Measurements from ENCODE around the gene RPL15. TPM values are rescaled to one million over a fixed set of nuclear protein-coding genes. Genes with fewer than 3 reads are reported as not detected.

The RPL15 gene
- polyA plus RNA-seq, 2 of the 4 experiments (the other 2 are of a cell fraction), result 2,178 to 2,933 TPM

DNA sequence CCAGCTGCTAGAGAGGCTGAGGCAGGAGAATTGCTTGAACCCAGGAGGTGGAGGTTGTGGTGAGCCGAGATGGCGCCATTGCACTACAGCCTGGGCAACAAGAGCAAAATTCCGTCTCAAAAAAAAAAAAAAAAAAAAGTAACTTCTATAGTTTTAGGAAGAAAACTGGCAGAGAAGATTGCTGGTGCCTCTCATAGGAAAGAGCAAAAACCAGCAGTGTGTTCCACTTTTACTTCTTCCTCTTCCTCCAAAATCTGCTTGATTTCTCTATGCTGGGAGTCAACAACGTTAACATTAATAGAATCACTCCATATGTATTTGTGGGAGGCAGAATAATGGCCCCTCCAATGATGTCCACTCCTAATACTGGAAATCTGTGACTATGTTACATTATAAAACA is 15.6 kb downstream of the RPL15 start:
- H3K27ac ChIP-seq, result no peak overlapping the region
- H3K4me1 ChIP-seq, result peaks cover 15% of the 10 kb centered on the region
- no peak for ATAC-seq
- 81% methylated on average over 4 of the region's 4 CpGs for WGBS (ENCODE audit: missing lambda C conversion rate)
- no peaks in the 10 kb centered on the region for H3K9me3 ChIP-seq
- DNase-seq (ENCODE audit: low read depth in 1 of 2, low spot score in 1 of 2), result no peak
- no peak overlapping the region for H3K4me3 ChIP-seq
- no peak for FAIRE-seq
- ChIA-PET CTCF (no interaction called here), POLR2A (no interaction called here)
- H3K4me2 ChIP-seq, result no peak overlapping the region
- TF ChIP-seq HOXB5 (CRISPR knock-in tag; IDR thresholded peaks at IDR 0.05) (no peak), NR3C1 (IDR thresholded peaks at IDR 0.05) (no peak), RFX5 (IDR thresholded peaks at IDR 0.05) (no peak)

DNA sequence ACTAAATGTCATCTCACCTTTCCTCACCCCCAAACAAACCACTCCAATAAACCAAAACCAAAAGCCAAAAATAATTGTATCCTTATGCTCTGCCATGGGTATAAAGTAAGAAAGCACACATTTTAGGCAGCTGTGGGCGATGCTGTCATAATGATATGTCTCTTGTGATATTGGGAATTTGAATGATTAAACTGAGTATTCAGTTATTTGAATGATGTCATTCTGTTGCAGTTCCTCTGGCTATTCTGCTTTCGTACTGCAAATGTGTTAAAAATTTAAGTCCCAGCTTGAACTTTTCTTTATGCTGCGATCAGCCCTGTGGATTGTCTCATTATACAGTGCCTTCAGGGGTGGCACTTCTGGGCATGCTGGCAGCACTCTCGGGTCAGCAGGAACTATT is 17.3 kb downstream of the RPL15 start:
- Histone ChIP-seq H3K27ac (no peak overlapping the region), H3K9me3 (no peaks in the 10 kb centered on the region), H3K4me1 (no peaks in the 10 kb centered on the region), H3K4me3 (no peak overlapping the region), H3K4me2 (no peak overlapping the region)
- FAIRE-seq, result no peak
- 55% methylated on average over 4 of the region's 4 CpGs for WGBS (ENCODE audit: missing lambda C conversion rate)
- TF ChIP-seq EHMT2 (IDR thresholded peaks at IDR 0.05; ENCODE audit: low read depth), result no peak
- TF ChIP-seq, protein P1, sequence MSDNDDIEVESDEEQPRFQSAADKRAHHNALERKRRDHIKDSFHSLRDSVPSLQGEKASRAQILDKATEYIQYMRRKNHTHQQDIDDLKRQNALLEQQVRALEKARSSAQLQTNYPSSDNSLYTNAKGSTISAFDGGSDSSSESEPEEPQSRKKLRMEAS (IDR thresholded peaks at IDR 0.05), result no peak
- TF ChIP-seq SMC3 (IDR thresholded peaks at IDR 0.05), result no peak
- TF ChIP-seq ELK1 (IDR thresholded peaks at IDR 0.05; ENCODE audit: low read depth, low read length), result no peak
- TF ChIP-seq JUN (IDR thresholded peaks at IDR 0.05), result no peak
- no peak for TF ChIP-seq ZSCAN20 (CRISPR knock-in tag; IDR thresholded peaks at IDR 0.05)
- CTCF ChIA-PET, result interaction anchor here (1.0 to 1.5 kb wide), 2 partner anchors 10 to 11 kb away, joined by 3 read pairs; no protein-coding TSS in a partner anchor
- no peak for DNase-seq (ENCODE audit: low read depth in 1 of 2, low spot score in 1 of 2)
- ATAC-seq, result no peak
- POLR2A ChIA-PET, result interaction anchor here (3.5 kb wide), 1 partner anchor 17 kb away, joined by 21 read pairs; the partner anchor contains the start of genes NKIRAS1 and RPL15

DNA sequence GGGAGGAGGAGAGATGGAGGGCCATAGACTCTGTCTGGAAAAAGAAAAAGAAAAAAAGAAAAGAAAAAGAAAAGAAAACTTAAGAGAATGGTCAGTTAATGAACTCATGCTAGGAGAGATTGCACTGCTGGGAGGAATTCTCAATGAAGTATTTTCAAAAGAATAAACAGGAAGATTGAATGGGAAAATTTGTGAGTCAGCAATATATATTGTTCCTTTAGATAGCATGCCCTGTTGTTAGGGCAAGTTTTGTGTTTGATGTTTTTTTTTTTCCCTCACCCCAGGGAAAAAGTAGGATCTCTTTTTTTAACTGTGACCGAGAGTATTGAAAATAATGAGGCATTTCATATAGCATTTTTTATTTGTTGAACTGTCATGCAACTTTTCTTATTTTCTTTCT is 20.4 kb downstream of the RPL15 start:
- ATAC-seq, result no peak
- POLR2A ChIA-PET, result interaction anchor here (0.6 to 3.5 kb wide), 2 partner anchors 9 to 20 kb away, joined by 8 to 21 read pairs; partner anchors contain the start of genes NKIRAS1 and RPL15

DNA sequence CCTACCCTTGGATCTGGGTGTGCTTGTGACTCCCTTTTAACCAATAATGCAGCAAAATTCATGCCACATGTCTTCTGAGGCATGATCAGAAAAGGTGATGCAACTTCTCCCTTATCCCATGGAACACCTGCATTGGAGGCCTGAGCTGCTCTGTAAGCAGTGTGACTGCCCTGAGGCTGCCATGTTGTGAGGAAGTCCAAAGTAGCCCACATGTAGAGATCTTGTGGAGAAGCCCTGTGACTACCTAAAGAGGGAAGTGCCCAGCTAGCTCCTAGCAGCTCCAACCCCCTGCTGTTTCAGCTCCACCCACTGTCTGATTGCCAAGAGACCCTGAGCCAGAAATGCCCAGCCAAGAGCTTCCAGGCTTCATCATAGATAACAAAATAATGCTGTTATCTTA is 21.8 kb downstream of the RPL15 start:
- DNase-seq (ENCODE audit: low read depth in 1 of 2, low spot score in 1 of 2) (no peak), ATAC-seq (no peak), FAIRE-seq (no peak)
- CTCF ChIA-PET, result interaction anchor here (1.7 kb wide), 1 partner anchor 12 kb away, joined by 4 read pairs; no protein-coding TSS in a partner anchor
- H3K27ac ChIP-seq, result no peak overlapping the region
- TF ChIP-seq RAD21 (conservative IDR thresholded peaks at IDR 0.05 in 1 of 2, IDR thresholded peaks at IDR 0.05 in 1 of 2) (no peak), TFCP2L1 (CRISPR knock-in tag; IDR thresholded peaks at IDR 0.05) (no peak), HOXA7 (CRISPR knock-in tag; IDR thresholded peaks at IDR 0.05) (no peak), SMC3 (IDR thresholded peaks at IDR 0.05) (no peak), CHD4 (IDR thresholded peaks at IDR 0.05; ENCODE audit: borderline replicate concordance) (no peak), CHD2 (IDR thresholded peaks at IDR 0.05; ENCODE audit: low read length, partially characterized antibody) (no peak), FOSB (CRISPR knock-in tag; IDR thresholded peaks at IDR 0.05) (no peak), SREBF2 (IDR thresholded peaks at IDR 0.05) (no peak), CBX8 (IDR thresholded peaks at IDR 0.05) (no peak), ZSCAN20 (CRISPR knock-in tag; IDR thresholded peaks at IDR 0.05) (no peak), TP53 (CRISPR knock-in tag; IDR thresholded peaks at IDR 0.05) (no peak), ZC3H11A (IDR thresholded peaks at IDR 0.05) (no peak), KDM1A (IDR thresholded peaks at IDR 0.05; ENCODE audit: low read depth) (no peak), MAFK (IDR thresholded peaks at IDR 0.05; ENCODE audit: partially characterized antibody) (no peak)
- TF ChIP-seq, protein P2, sequence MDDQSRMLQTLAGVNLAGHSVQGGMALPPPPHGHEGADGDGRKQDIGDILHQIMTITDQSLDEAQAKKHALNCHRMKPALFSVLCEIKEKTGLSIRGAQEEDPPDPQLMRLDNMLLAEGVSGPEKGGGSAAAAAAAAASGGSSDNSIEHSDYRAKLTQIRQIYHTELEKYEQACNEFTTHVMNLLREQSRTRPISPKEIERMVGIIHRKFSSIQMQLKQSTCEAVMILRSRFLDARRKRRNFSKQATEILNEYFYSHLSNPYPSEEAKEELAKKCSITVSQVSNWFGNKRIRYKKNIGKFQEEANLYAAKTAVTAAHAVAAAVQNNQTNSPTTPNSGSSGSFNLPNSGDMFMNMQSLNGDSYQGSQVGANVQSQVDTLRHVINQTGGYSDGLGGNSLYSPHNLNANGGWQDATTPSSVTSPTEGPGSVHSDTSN (IDR thresholded peaks at IDR 0.05), result no peak
- H3K9me3 ChIP-seq, result no peaks in the 10 kb centered on the region
- H3K4me1 ChIP-seq, result no peaks in the 10 kb centered on the region
- POLR2A ChIA-PET, result no interaction called here
- H3K4me2 ChIP-seq, result no peak overlapping the region
- H3K4me3 ChIP-seq, result no peak overlapping the region

More for the DNA sequence above, 20.4 kb downstream of the RPL15 start:
- TF ChIP-seq, protein P3, sequence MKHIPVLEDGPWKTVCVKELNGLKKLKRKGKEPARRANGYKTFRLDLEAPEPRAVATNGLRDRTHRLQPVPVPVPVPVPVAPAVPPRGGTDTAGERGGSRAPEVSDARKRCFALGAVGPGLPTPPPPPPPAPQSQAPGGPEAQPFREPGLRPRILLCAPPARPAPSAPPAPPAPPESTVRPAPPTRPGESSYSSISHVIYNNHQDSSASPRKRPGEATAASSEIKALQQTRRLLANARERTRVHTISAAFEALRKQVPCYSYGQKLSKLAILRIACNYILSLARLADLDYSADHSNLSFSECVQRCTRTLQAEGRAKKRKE (CRISPR knock-in tag; IDR thresholded peaks at IDR 0.05; ENCODE audit: low read depth), result no peak
- peak; percentile 75 for TF ChIP-seq MAFK (IDR thresholded peaks at IDR 0.05; ENCODE audit: partially characterized antibody)
- FAIRE-seq, result no peak
- Histone ChIP-seq H3K27ac (no peak overlapping the region), H3K4me3 (no peak overlapping the region), H3K9me3 (no peaks in the 10 kb centered on the region), H3K4me1 (no peaks in the 10 kb centered on the region), H3K4me2 (no peak overlapping the region)
- CTCF ChIA-PET, result interaction anchor here (1.7 kb wide), 1 partner anchor 11 kb away, joined by 4 read pairs; no protein-coding TSS in a partner anchor
- no peak for DNase-seq (ENCODE audit: low read depth in 1 of 2, low spot score in 1 of 2)
- 80% methylated on average over 1 of the region's 1 CpG for WGBS (ENCODE audit: missing lambda C conversion rate)
